WTC11 (cell line): ENCODE results near the gene LYPD6B.

Source experiments
- TF ChIP-seq, protein P1 (sequence below): sonication (generic); formaldehyde crosslinking; IDR thresholded peaks from 2 replicates; pipeline ENCODE4 v1.8.0; 2022; ENCODE audit warnings: mild to moderate bottlenecking, missing genetic modification reagents
- TF ChIP-seq, protein P2 (sequence below): fragments of 200-600 bp; IDR thresholded peaks from 2 replicates; pipeline ENCODE4 v1.8.0; 2022; ENCODE audit warnings: antibody characterized with exemption
- TF ChIP-seq, protein P3 (sequence below): sonication (generic); formaldehyde crosslinking; conservative IDR thresholded peaks from 2 replicates; pipeline ENCODE4 v1.8.1; 2022; ENCODE audit warnings: mild to moderate bottlenecking, missing genetic modification reagents

DNA sequence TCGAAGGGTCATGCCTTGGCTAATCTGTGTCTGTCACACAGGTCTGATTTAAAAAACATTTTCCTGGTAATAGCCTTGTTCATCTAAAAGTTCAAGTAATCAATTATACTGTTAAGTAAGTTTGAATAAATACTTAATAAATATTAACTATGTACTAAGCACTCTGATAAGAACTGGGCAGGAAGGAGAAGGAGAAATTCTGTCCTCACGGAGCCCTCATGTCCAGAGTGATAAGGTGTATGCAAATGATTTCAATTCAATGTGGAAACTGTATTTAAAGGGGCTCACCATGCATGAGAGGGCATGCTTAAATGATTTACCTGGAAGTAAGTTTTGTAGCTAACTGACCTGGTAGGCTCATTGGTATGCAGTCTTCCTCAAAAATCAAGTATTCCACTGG, 197.9 kb downstream of the LYPD6B start:
- TF ChIP-seq, protein P1, sequence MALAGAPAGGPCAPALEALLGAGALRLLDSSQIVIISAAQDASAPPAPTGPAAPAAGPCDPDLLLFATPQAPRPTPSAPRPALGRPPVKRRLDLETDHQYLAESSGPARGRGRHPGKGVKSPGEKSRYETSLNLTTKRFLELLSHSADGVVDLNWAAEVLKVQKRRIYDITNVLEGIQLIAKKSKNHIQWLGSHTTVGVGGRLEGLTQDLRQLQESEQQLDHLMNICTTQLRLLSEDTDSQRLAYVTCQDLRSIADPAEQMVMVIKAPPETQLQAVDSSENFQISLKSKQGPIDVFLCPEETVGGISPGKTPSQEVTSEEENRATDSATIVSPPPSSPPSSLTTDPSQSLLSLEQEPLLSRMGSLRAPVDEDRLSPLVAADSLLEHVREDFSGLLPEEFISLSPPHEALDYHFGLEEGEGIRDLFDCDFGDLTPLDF (CRISPR knock-in tag): no peak
- TF ChIP-seq, protein P2, sequence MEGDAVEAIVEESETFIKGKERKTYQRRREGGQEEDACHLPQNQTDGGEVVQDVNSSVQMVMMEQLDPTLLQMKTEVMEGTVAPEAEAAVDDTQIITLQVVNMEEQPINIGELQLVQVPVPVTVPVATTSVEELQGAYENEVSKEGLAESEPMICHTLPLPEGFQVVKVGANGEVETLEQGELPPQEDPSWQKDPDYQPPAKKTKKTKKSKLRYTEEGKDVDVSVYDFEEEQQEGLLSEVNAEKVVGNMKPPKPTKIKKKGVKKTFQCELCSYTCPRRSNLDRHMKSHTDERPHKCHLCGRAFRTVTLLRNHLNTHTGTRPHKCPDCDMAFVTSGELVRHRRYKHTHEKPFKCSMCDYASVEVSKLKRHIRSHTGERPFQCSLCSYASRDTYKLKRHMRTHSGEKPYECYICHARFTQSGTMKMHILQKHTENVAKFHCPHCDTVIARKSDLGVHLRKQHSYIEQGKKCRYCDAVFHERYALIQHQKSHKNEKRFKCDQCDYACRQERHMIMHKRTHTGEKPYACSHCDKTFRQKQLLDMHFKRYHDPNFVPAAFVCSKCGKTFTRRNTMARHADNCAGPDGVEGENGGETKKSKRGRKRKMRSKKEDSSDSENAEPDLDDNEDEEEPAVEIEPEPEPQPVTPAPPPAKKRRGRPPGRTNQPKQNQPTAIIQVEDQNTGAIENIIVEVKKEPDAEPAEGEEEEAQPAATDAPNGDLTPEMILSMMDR: no peak
- TF ChIP-seq, protein P3, sequence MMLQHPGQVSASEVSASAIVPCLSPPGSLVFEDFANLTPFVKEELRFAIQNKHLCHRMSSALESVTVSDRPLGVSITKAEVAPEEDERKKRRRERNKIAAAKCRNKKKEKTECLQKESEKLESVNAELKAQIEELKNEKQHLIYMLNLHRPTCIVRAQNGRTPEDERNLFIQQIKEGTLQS (CRISPR knock-in tag): no peak
